HepG2 (cell line): ENCODE data around the gene LMNA. TPM values are rescaled to one million over a fixed set of nuclear protein-coding genes. Genes with fewer than 3 reads are reported as not detected.
A peak's percentile ranks its signal among the peaks of the same experiment; 100 is the strongest.

Experiments used
- ATAC-seq: fragments of 200-7000 bp; cut with Tn5 transposase; 3 replicates; pipeline ENCODE4 v1.9.1; 2020; ENCODE audit warnings: mild to moderate bottlenecking, moderate library complexity
- BruUV-seq: library from RNA; stranded (reverse); fragments of 400-500 nt; replicated peaks from 2 replicates; lab custom pipeline; 2021; lab: Mats Ljungman, UMichigan
- CTCF ChIA-PET: fragments of 300-600 bp; formaldehyde crosslinking; extraction: SDS; loops from one replicate; lab custom pipeline; 2021; ENCODE audit warnings: low total read pairs, inconsistent platforms, low intra/inter-chr PET ratio; lab: Yijun Ruan, JAX
- POLR2A ChIA-PET: fragments of 350-600 bp; sonication (Branson Sonifier 250); formaldehyde crosslinking; loops from one replicate; lab custom pipeline; 2020; ENCODE audit warnings: antibody characterized with exemption, inconsistent platforms; lab: Yijun Ruan, JAX
- DNase-seq: peaks from one replicate; pipeline ENCODE4 v3.0.0-alpha.2; 2015; ENCODE audit warnings: low spot score
- FAIRE-seq: peaks from 3 replicates; lab custom pipeline; 2011; peaks lifted over from hg19 to GRCh38; lab: Jason Lieb, UNC
- H2AFZ ChIP-seq: one replicate; pipeline ENCODE4 v1.6.1; 2011; ENCODE audit warnings: low read length, inconsistent platforms
- H3K27ac ChIP-seq: fragments of 300-600 bp; 3 replicates; pipeline ENCODE4 v1.8.0; 2011; ENCODE audit warnings: mixed run types, mild to moderate bottlenecking, mixed read lengths, low read length, inconsistent platforms; ENCODE audit not compliant: insufficient read depth; ENCODE audit errors: extremely low read length
- H3K27me3 ChIP-seq, 2 experiments: fragments of 200-600 bp in 1 of 2; 2 replicates in 1 of 2; 3 replicates in 1 of 2; pipeline versions ENCODE4 v1.6.0 to v1.8.0; 2011; ENCODE audit warnings: low read length in 2 of 2, mild to moderate bottlenecking in 2 of 2, moderate library complexity in 2 of 2, inconsistent platforms in 1 of 2; ENCODE audit not compliant: insufficient read depth in 2 of 2, control insufficient read depth in 1 of 2
- H3K36me3 ChIP-seq, 2 experiments: fragments of 200-600 bp in 1 of 2; replicated peaks in 1 of 2; 2 replicates in 1 of 2; 3 replicates in 1 of 2; pipeline versions ENCODE4 v1.5.1 to v1.8.0; 2011; ENCODE audit warnings: low read length in 2 of 2, inconsistent platforms in 1 of 2; ENCODE audit not compliant: insufficient read depth in 2 of 2, control insufficient read depth in 1 of 2
- H3K4me1 ChIP-seq: 2 replicates; pipeline ENCODE4 v1.5.1; 2012; ENCODE audit warnings: low read length, inconsistent platforms; ENCODE audit not compliant: insufficient read depth
- H3K4me2 ChIP-seq: 2 replicates; pipeline ENCODE4 v1.6.0; 2011; ENCODE audit warnings: low read depth, low read length, inconsistent platforms
- H3K4me3 ChIP-seq, 3 experiments: fragments of 200-600 bp in 1 of 3; sonication (generic), shearing (Covaris generic) in 1 of 3; replicated peaks in 1 of 3; 2 replicates each; pipeline ENCODE4 v1.5.1; 2011 to 2016; ENCODE audit warnings: low read length in 3 of 3, inconsistent platforms in 2 of 3, low read depth in 2 of 3, mild to moderate bottlenecking in 2 of 3, control low read depth in 1 of 3, mixed read lengths in 1 of 3; ENCODE audit not compliant: insufficient read depth in 1 of 3
- H3K79me2 ChIP-seq: one replicate; pipeline ENCODE4 v1.6.1; 2011; ENCODE audit warnings: low read length, inconsistent platforms; ENCODE audit not compliant: insufficient read depth
- H3K9ac ChIP-seq: 2 replicates; pipeline ENCODE4 v1.6.0; 2011; ENCODE audit warnings: mild to moderate bottlenecking, low read depth, low read length, inconsistent platforms; ENCODE audit not compliant: insufficient read depth
- H3K9me3 ChIP-seq: 2 replicates; pipeline ENCODE4 v1.5.1; 2012; ENCODE audit warnings: mild to moderate bottlenecking, low read length
- H4K20me1 ChIP-seq: 2 replicates; pipeline ENCODE4 v1.6.0; 2011; ENCODE audit warnings: inconsistent platforms, mild to moderate bottlenecking, low read length, moderate library complexity; ENCODE audit not compliant: insufficient read depth
- CBX2 ChIP-seq, 2 experiments: fragments of 200-600 bp in 1 of 2; sonication (generic); formaldehyde crosslinking in 1 of 2; IDR thresholded peaks; 2 replicates each; pipeline versions ENCODE4 v1.7.0 to v1.8.1; 2018 to 2022; ENCODE audit warnings: low read depth in 2 of 2, low read length in 1 of 2, mild to moderate bottlenecking in 1 of 2, missing genetic modification reagents in 1 of 2
- CENPT ChIP-seq: sonication (generic); formaldehyde crosslinking; IDR thresholded peaks from 2 replicates; pipeline ENCODE4 v1.8.0; 2022; ENCODE audit warnings: low read depth, mild to moderate bottlenecking, moderate library complexity, missing genetic modification reagents
- HNRNPL ChIP-seq: fragments of 200-400 bp; formaldehyde crosslinking; IDR thresholded peaks from 2 replicates; pipeline ENCODE4 v1.6.1; 2017; ENCODE audit warnings: mild to moderate bottlenecking, low read depth, low read length
- KDM3A ChIP-seq: IDR thresholded peaks from 2 replicates; pipeline ENCODE4 v1.6.1; 2018; ENCODE audit warnings: low read depth, missing compliant biosample characterization
- MAFG ChIP-seq: sonication (generic); formaldehyde crosslinking; IDR thresholded peaks from 2 replicates; pipeline ENCODE4 v1.5.1; 2020; ENCODE audit warnings: mild to moderate bottlenecking, missing genetic modification reagents
- MBD4 ChIP-seq: IDR thresholded peaks from 2 replicates; pipeline ENCODE4 v1.6.1; 2012; ENCODE audit warnings: low read length, inconsistent platforms, borderline replicate concordance
- PHF21A ChIP-seq: sonication (generic); formaldehyde crosslinking; IDR thresholded peaks from 2 replicates; pipeline ENCODE4 v1.5.0; 2020; ENCODE audit warnings: mild to moderate bottlenecking, missing genetic modification reagents
- RFX5 ChIP-seq: IDR thresholded peaks from 2 replicates; pipeline ENCODE4 v1.6.1; 2011; ENCODE audit warnings: low read depth, low read length, improper control_type of control experiment
- SOX5 ChIP-seq: IDR thresholded peaks from 2 replicates; pipeline ENCODE4 v1.6.1; 2016; ENCODE audit warnings: borderline replicate concordance
- ZNF30 ChIP-seq: sonication (generic); formaldehyde crosslinking; IDR thresholded peaks from 2 replicates; pipeline ENCODE4 v1.5.0; 2020; ENCODE audit warnings: mild to moderate bottlenecking, missing genetic modification reagents
- ZNF468 ChIP-seq: sonication (generic); formaldehyde crosslinking; IDR thresholded peaks from 2 replicates; pipeline ENCODE4 v1.8.0; 2022; ENCODE audit warnings: mild to moderate bottlenecking, moderate library complexity, missing genetic modification reagents
- ZNF678 ChIP-seq: sonication (generic); formaldehyde crosslinking; IDR thresholded peaks from 2 replicates; pipeline ENCODE4 v1.4.0; 2020; ENCODE audit warnings: mild to moderate bottlenecking, missing genetic modification reagents
- WGBS: methylation state at CpG from one replicate; pipeline ENCODE4 v1.1.6; 2017; ENCODE audit warnings: low lambda C conversion rate; 5-methylcytosine and 5-hydroxymethylcytosine counted together
- in situ Hi-C: cut with HindIII; loops from 2 replicates; pipeline ENCODE4 v1.10.0; 2017; ENCODE audit warnings: low pct_unique_long_range_greater_than_20kb; ENCODE audit not compliant: extremely low pct_ligation_motif_present
- intact Hi-C: fragments of 100-400 bp; cut with micrococcal nuclease; formaldehyde crosslinking; loops from one replicate; pipeline ENCODE4 v1.10.0; 2022; ENCODE audit not compliant: unreplicated experiment
- polyA plus RNA-seq, 8 experiments: library from polyadenylated mRNA; depleted of rRNA in 3 of 8; stranded (reverse) in 7 of 8; unstranded in 1 of 8; fragments of >200 nt; fragmentation: Illumina TruSeq in 4 of 8; extraction: Trizol in 4 of 8; gene quantifications; 2 replicates each; pipeline versions ENCODE4 v1.2.1 to v1.2.3, GENCODE V29; 2011 to 2016; ENCODE audit warnings: low read depth in 4 of 8, missing spikeins in 1 of 8, mixed read lengths in 1 of 8; ENCODE audit not compliant: insufficient read depth in 1 of 8
- total RNA-seq, 5 experiments: library from RNA; depleted of rRNA; stranded (reverse); fragments of >200 nt; fragmentation: Illumina TruSeq; extraction: Trizol; gene quantifications; 2 replicates each; pipeline ENCODE4 v1.2.3, GENCODE V29; 2016; ENCODE audit warnings: low read depth in 1 of 5
- TF ChIP-seq, protein P1 (sequence below): sonication (generic); formaldehyde crosslinking; IDR thresholded peaks from 2 replicates; pipeline ENCODE4 v1.5.0; 2020; ENCODE audit warnings: mild to moderate bottlenecking, missing genetic modification reagents, borderline replicate concordance
- TF ChIP-seq, protein P2 (sequence below): sonication (generic); formaldehyde crosslinking; IDR thresholded peaks from 2 replicates; pipeline ENCODE4 v1.5.0; 2020; ENCODE audit warnings: missing genetic modification reagents
- TF ChIP-seq, protein P3 (sequence below): sonication (generic); formaldehyde crosslinking; IDR thresholded peaks from 2 replicates; pipeline ENCODE4 v1.4.0; 2020; ENCODE audit warnings: mild to moderate bottlenecking, missing genetic modification reagents

The LMNA gene
- total and polyA plus RNA-seq, 2 of the 13 experiments (the other 11 are each of a cell fraction or from before 2014, with no cell fraction given), result 107 to 225 TPM

DNA sequence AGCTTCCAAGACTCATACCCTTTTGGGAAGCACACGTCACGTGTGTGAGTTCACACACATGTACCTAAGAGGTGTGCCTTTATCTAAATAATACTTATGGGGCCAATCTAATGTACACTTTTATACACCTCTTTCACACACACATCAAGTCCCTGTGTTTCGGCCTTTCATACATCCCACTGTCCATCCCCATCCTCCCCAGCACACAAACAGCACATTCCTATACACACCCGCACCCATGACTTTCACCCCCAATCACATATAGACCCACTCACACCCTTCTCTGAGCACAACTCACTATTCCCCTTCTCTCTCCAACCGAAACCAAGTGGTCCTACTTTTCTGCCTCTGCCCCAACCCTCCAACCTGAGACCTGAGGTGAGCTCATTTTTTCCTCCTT, 35.8 kb upstream of the LMNA start:
- H3K4me2 ChIP-seq, result peak overlapping the region; percentile 8; the same call in 1 of the 2 replicates
- no peak overlapping the region for H3K27ac ChIP-seq
- 99% methylated on average over 5 of the region's 5 CpGs for WGBS
- DNase-seq (no peak), FAIRE-seq (no peak), ATAC-seq (no peak)
- POLR2A ChIA-PET, result no interaction called here
- CTCF ChIA-PET, result no interaction called here
- intact Hi-C loops, result no loop called here
- peaks cover 2% of the 10 kb centered on the region; the same call in 1 of the 2 replicates for H4K20me1 ChIP-seq
- H3K27me3 ChIP-seq, result no peaks in the 10 kb centered on the region; a peak in 1 of 5 replicates
- H3K9me3 ChIP-seq, result no peaks in the 10 kb centered on the region
- no peak overlapping the region for H3K9ac ChIP-seq
- BruUV-seq, result no TSS peak
- H3K4me1 ChIP-seq, result peaks cover 43% of the 10 kb centered on the region
- in situ Hi-C loops, result no loop called here
- TF ChIP-seq ZNF678 (CRISPR knock-in tag) (no peak), RFX5 (no peak), KDM3A (CRISPR knock-in tag) (no peak), ZNF30 (CRISPR knock-in tag) (no peak), MAFG (CRISPR knock-in tag) (no peak), HNRNPL (no peak), ZNF468 (no peak), MBD4 (no peak), PHF21A (CRISPR knock-in tag) (no peak), SOX5 (CRISPR knock-in tag) (no peak), CENPT (no peak), CBX2 (IDR thresholded peaks at IDR 0.05; ENCODE audit: low read depth, low read length) (no peak), CBX2 (CRISPR knock-in tag; IDR thresholded peaks at IDR 0.05; ENCODE audit: low read depth) (no peak)
- TF ChIP-seq, protein P1, sequence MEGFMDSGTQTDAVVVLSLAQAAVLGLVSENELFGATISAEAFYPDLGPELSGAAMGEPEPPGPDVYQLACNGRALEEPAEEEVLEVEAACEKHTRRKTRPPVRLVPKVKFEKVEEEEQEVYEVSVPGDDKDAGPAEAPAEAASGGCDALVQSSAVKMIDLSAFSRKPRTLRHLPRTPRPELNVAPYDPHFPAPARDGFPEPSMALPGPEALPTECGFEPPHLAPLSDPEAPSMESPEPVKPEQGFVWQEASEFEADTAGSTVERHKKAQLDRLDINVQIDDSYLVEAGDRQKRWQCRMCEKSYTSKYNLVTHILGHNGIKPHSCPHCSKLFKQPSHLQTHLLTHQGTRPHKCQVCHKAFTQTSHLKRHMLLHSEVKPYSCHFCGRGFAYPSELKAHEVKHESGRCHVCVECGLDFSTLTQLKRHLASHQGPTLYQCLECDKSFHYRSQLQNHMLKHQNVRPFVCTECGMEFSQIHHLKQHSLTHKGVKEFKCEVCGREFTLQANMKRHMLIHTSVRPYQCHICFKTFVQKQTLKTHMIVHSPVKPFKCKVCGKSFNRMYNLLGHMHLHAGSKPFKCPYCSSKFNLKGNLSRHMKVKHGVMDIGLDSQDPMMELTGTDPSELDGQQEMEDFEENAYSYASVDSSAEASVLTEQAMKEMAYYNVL (CRISPR knock-in tag), result no peak
- TF ChIP-seq, protein P2, sequence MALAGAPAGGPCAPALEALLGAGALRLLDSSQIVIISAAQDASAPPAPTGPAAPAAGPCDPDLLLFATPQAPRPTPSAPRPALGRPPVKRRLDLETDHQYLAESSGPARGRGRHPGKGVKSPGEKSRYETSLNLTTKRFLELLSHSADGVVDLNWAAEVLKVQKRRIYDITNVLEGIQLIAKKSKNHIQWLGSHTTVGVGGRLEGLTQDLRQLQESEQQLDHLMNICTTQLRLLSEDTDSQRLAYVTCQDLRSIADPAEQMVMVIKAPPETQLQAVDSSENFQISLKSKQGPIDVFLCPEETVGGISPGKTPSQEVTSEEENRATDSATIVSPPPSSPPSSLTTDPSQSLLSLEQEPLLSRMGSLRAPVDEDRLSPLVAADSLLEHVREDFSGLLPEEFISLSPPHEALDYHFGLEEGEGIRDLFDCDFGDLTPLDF, result no peak
- TF ChIP-seq, protein P3, sequence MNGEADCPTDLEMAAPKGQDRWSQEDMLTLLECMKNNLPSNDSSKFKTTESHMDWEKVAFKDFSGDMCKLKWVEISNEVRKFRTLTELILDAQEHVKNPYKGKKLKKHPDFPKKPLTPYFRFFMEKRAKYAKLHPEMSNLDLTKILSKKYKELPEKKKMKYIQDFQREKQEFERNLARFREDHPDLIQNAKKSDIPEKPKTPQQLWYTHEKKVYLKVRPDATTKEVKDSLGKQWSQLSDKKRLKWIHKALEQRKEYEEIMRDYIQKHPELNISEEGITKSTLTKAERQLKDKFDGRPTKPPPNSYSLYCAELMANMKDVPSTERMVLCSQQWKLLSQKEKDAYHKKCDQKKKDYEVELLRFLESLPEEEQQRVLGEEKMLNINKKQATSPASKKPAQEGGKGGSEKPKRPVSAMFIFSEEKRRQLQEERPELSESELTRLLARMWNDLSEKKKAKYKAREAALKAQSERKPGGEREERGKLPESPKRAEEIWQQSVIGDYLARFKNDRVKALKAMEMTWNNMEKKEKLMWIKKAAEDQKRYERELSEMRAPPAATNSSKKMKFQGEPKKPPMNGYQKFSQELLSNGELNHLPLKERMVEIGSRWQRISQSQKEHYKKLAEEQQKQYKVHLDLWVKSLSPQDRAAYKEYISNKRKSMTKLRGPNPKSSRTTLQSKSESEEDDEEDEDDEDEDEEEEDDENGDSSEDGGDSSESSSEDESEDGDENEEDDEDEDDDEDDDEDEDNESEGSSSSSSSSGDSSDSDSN (CRISPR knock-in tag), result no peak
- peaks cover 5 to 14% of the 10 kb centered on the region in 2 experiments; a peak in 4 of 5 replicates for H3K36me3 ChIP-seq
- H3K79me2 ChIP-seq, result peaks cover 19% of the 10 kb centered on the region
- no peak overlapping the region for H2AFZ ChIP-seq
- H3K4me3 ChIP-seq, result no peak overlapping the region
